ENCODE measurements around the gene ABCG1. TPM values are rescaled to one million over a fixed set of nuclear protein-coding genes. Genes with fewer than 3 reads are reported as not detected.

The ABCG1 gene
- total RNA-seq, 1 donor from 2014 or later, result 1.9 TPM

GRCh38 chr21:42256316-42256715 lies 37.4 kb downstream of the ABCG1 start:
- no peak overlapping the region for H3K4me3 Mint-ChIP-seq
- H3K4me3 ChIP-seq, result no peak overlapping the region
- H3K27me3 Mint-ChIP-seq (ENCODE audit: insufficient read depth, low read depth), result peaks cover 6% of the 10 kb centered on the region
- no peak for DNase-seq (ENCODE audit: low spot score)
- peaks cover 14% of the 10 kb centered on the region for H3K4me1 ChIP-seq
- H3K9me3 ChIP-seq (ENCODE audit: low read depth), result no peaks in the 10 kb centered on the region
- H3K9ac ChIP-seq, result no peak overlapping the region
- H3K36me3 ChIP-seq, result no peaks in the 10 kb centered on the region
- peaks cover 3% of the 10 kb centered on the region for H3F3A ChIP-seq (ENCODE audit: low read depth)
- no peaks in the 10 kb centered on the region for H3K79me2 ChIP-seq (ENCODE audit: low read depth)
- no peaks in the 10 kb centered on the region for H4K20me1 ChIP-seq (ENCODE audit: low read depth)
- no peak overlapping the region for H3K27ac ChIP-seq
- peaks cover 19% of the 10 kb centered on the region for H3K4me1 Mint-ChIP-seq
- no peaks in the 10 kb centered on the region for H3K9me3 Mint-ChIP-seq
- no peaks in the 10 kb centered on the region for H3K27me3 ChIP-seq
- no peak overlapping the region for H3K4me2 ChIP-seq
- no peak overlapping the region for H3K27ac Mint-ChIP-seq
- no peak overlapping the region for H2AFZ ChIP-seq (replicated peaks)
- H3K36me3 Mint-ChIP-seq, result no peaks in the 10 kb centered on the region
- TF ChIP-seq EZH2 (IDR thresholded peaks at IDR 0.05) (no peak), EZH2phosphoT487 (IDR thresholded peaks at IDR 0.05) (no peak), CTCF (IDR thresholded peaks at IDR 0.05) (no peak)

- DNase-seq (ENCODE audit: low spot score), result no peak
- H3K36me3 ChIP-seq, result no peaks in the 10 kb centered on the region
- H3K27me3 ChIP-seq, result no peaks in the 10 kb centered on the region
- no peaks in the 10 kb centered on the region for H3K9me3 ChIP-seq (ENCODE audit: low read depth)
- H3K4me1 ChIP-seq, result peaks cover 16% of the 10 kb centered on the region
- peaks cover 7% of the 10 kb centered on the region for H3F3A ChIP-seq (ENCODE audit: low read depth)
- H4K20me1 ChIP-seq (ENCODE audit: low read depth), result no peaks in the 10 kb centered on the region
- no peak overlapping the region for H3K27ac Mint-ChIP-seq
- no peaks in the 10 kb centered on the region for H3K36me3 Mint-ChIP-seq
- H2AFZ ChIP-seq (replicated peaks), result no peak overlapping the region
- H3K27ac ChIP-seq, result no peak overlapping the region
- H3K79me2 ChIP-seq (ENCODE audit: low read depth), result no peaks in the 10 kb centered on the region
- H3K9me3 Mint-ChIP-seq, result no peaks in the 10 kb centered on the region
- no peak overlapping the region for H3K4me3 Mint-ChIP-seq
- H3K27me3 Mint-ChIP-seq (ENCODE audit: insufficient read depth, low read depth), result peaks cover 7% of the 10 kb centered on the region
- peaks cover 28% of the 10 kb centered on the region for H3K4me1 Mint-ChIP-seq
- no peak overlapping the region for H3K4me2 ChIP-seq
- H3K9ac ChIP-seq, result no peak overlapping the region
- no peak overlapping the region for H3K4me3 ChIP-seq
- TF ChIP-seq EZH2 (IDR thresholded peaks at IDR 0.05) (no peak), EZH2phosphoT487 (IDR thresholded peaks at IDR 0.05) (no peak), CTCF (IDR thresholded peaks at IDR 0.05) (no peak)
These were observed 38.3 kb downstream of the ABCG1 start for GRCh38 chr21:42257091-42257765.

GRCh38 chr21:42258150-42258884 lies 39.4 kb downstream of the ABCG1 start:
- Histone ChIP-seq H3K27ac (no peak overlapping the region), H2AFZ (replicated peaks) (no peak overlapping the region), H3K9me3 (ENCODE audit: low read depth) (no peaks in the 10 kb centered on the region), H3K4me2 (no peak overlapping the region), H3K27me3 (no peaks in the 10 kb centered on the region), H3F3A (ENCODE audit: low read depth) (peaks cover 7% of the 10 kb centered on the region), H3K4me3 (no peak overlapping the region), H3K79me2 (ENCODE audit: low read depth) (no peaks in the 10 kb centered on the region), H3K36me3 (no peaks in the 10 kb centered on the region), H3K4me1 (peaks cover 16% of the 10 kb centered on the region), H4K20me1 (ENCODE audit: low read depth) (no peaks in the 10 kb centered on the region), H3K9ac (no peak overlapping the region)
- no peaks in the 10 kb centered on the region for H3K36me3 Mint-ChIP-seq
- no peaks in the 10 kb centered on the region for H3K9me3 Mint-ChIP-seq
- no peak overlapping the region for H3K4me3 Mint-ChIP-seq
- DNase-seq (ENCODE audit: low spot score), result peak; percentile 80
- H3K27ac Mint-ChIP-seq, result no peak overlapping the region
- H3K4me1 Mint-ChIP-seq, result peaks cover 28% of the 10 kb centered on the region
- TF ChIP-seq EZH2 (IDR thresholded peaks at IDR 0.05), result no peak
- peak; percentile 86 for TF ChIP-seq CTCF (IDR thresholded peaks at IDR 0.05)
- H3K27me3 Mint-ChIP-seq (ENCODE audit: insufficient read depth, low read depth), result peaks cover 9% of the 10 kb centered on the region
